IMR-90 (cell line): ENCODE data around the gene PLCL2. TPM values are rescaled to one million over a fixed set of nuclear protein-coding genes. Genes with fewer than 3 reads are reported as not detected.

ENCODE experiments used
- ATAC-seq: fragments of 200-7000 bp; cut with Tn5 transposase; 2 replicates; pipeline ENCODE4 v1.9.1; 2020; ENCODE audit warnings: low read depth, mild to moderate bottlenecking, moderate library complexity
- BruUV-seq: library from RNA; stranded (reverse); fragments of 400-500 nt; replicated peaks from 2 replicates; lab custom pipeline; 2021; lab: Mats Ljungman, UMichigan
- CTCF ChIA-PET: fragments of 300-600 bp; formaldehyde crosslinking; extraction: SDS; loops from one replicate; lab custom pipeline; 2021; ENCODE audit warnings: antibody characterized with exemption; lab: Yijun Ruan, JAX
- POLR2A ChIA-PET: fragments of 300-600 bp; sonication (Branson Sonifier 250); formaldehyde crosslinking; loops from one replicate; lab custom pipeline; 2022; ENCODE audit warnings: antibody characterized with exemption; ENCODE audit not compliant: unreplicated experiment; lab: Charles Lee
- DNase-seq: peaks from one replicate; pipeline ENCODE4 v3.0.0; 2013
- H2AFZ ChIP-seq: replicated peaks from 2 replicates; pipeline ENCODE3; 2013; ENCODE audit warnings: low read length, mild to moderate bottlenecking; ENCODE audit not compliant: poor library complexity
- H2AK5ac ChIP-seq: 2 replicates; pipeline ENCODE4 v1.6.1; 2013; ENCODE audit warnings: low read depth, low read length, inconsistent platforms
- H2AK9ac ChIP-seq: replicated peaks from 2 replicates; pipeline ENCODE3; 2013; ENCODE audit warnings: mild to moderate bottlenecking, low read depth, low read length, moderate library complexity; ENCODE audit not compliant: poor library complexity
- H2BK120ac ChIP-seq: 2 replicates; pipeline ENCODE4 v1.6.1; 2013; ENCODE audit warnings: low read depth, low read length, inconsistent platforms
- H2BK15ac ChIP-seq: 3 replicates; pipeline ENCODE4 v1.6.1; 2013; ENCODE audit warnings: low read depth, low read length, inconsistent platforms
- H2BK20ac ChIP-seq: 2 replicates; pipeline ENCODE4 v1.6.1; 2013; ENCODE audit warnings: low read depth, mild to moderate bottlenecking, inconsistent platforms, low read length, moderate library complexity
- H2BK5ac ChIP-seq: 2 replicates; pipeline ENCODE4 v1.6.1; 2013; ENCODE audit warnings: mild to moderate bottlenecking, low read depth, low read length, inconsistent platforms; ENCODE audit not compliant: poor library complexity, severe bottlenecking
- H3K14ac ChIP-seq: replicated peaks from 2 replicates; pipeline ENCODE4 v1.6.1; 2013; ENCODE audit warnings: low read depth, low read length, inconsistent platforms
- H3K18ac ChIP-seq: 2 replicates; pipeline ENCODE4 v1.6.1; 2013; ENCODE audit warnings: low read depth, low read length, control low read depth
- H3K23ac ChIP-seq: 2 replicates; pipeline ENCODE4 v1.6.1; 2013; ENCODE audit warnings: low read depth, low read length, inconsistent platforms
- H3K27ac ChIP-seq: 2 replicates; pipeline ENCODE4 v1.5.1; 2013; ENCODE audit warnings: mild to moderate bottlenecking, control low read depth, low read length; ENCODE audit not compliant: insufficient read depth
- H3K27me3 ChIP-seq: 2 replicates; pipeline ENCODE4 v1.6.1; 2013; ENCODE audit warnings: low read length; ENCODE audit not compliant: control insufficient read depth, insufficient read depth
- H3K36me3 ChIP-seq: 2 replicates; pipeline ENCODE4 v1.6.1; 2013; ENCODE audit warnings: low read length, mixed read lengths; ENCODE audit not compliant: control insufficient read depth, insufficient read depth
- H3K4ac ChIP-seq: 2 replicates; pipeline ENCODE4 v1.6.1; 2013; ENCODE audit warnings: low read depth, low read length, inconsistent platforms
- H3K4me1 ChIP-seq: 2 replicates; pipeline ENCODE4 v1.6.1; 2013; ENCODE audit warnings: low read length, mixed read lengths; ENCODE audit not compliant: control insufficient read depth, insufficient read depth
- H3K4me2 ChIP-seq: 2 replicates; pipeline ENCODE4 v1.6.1; 2013; ENCODE audit warnings: low read depth, mild to moderate bottlenecking, control low read depth, low read length, moderate library complexity
- H3K4me3 ChIP-seq: 2 replicates; pipeline ENCODE4 v1.5.1; 2013; ENCODE audit warnings: low read depth, mild to moderate bottlenecking, control low read depth, low read length, moderate library complexity; ENCODE audit not compliant: insufficient read depth
- H3K56ac ChIP-seq: 2 replicates; pipeline ENCODE4 v1.6.1; 2013; ENCODE audit warnings: low read length, inconsistent platforms; ENCODE audit not compliant: insufficient read depth; ENCODE audit errors: extremely low read depth
- H3K79me1 ChIP-seq, 2 experiments: 2 replicates each; pipeline ENCODE4 v1.6.1; 2013; ENCODE audit warnings: low read length in 2 of 2, inconsistent platforms in 1 of 2, low read depth in 1 of 2
- H3K9ac ChIP-seq: 2 replicates; pipeline ENCODE4 v1.6.1; 2013; ENCODE audit warnings: low read depth, low read length, control low read depth
- H3K9me1 ChIP-seq: 2 replicates; pipeline ENCODE4 v1.6.1; 2013; ENCODE audit warnings: low read length, inconsistent platforms; ENCODE audit not compliant: insufficient read depth
- H3K9me3 ChIP-seq: 2 replicates; pipeline ENCODE4 v1.6.1; 2013; ENCODE audit warnings: low read length; ENCODE audit not compliant: control insufficient read depth, insufficient read depth
- H4K20me1 ChIP-seq: 2 replicates; pipeline ENCODE4 v1.6.1; 2013; ENCODE audit warnings: low read length, inconsistent platforms; ENCODE audit not compliant: insufficient read depth
- H4K5ac ChIP-seq: 2 replicates; pipeline ENCODE4 v1.6.1; 2013; ENCODE audit warnings: mild to moderate bottlenecking, low read depth, low read length, control low read depth
- H4K8ac ChIP-seq, 2 experiments: 2 replicates each; pipeline ENCODE4 v1.6.1; 2013; ENCODE audit warnings: low read depth in 2 of 2, low read length in 2 of 2, control low read depth in 1 of 2, inconsistent platforms in 1 of 2
- H4K91ac ChIP-seq: 2 replicates; pipeline ENCODE4 v1.6.1; 2013; ENCODE audit warnings: low read depth, low read length, inconsistent platforms; ENCODE audit not compliant: insufficient read depth
- BHLHE40 ChIP-seq: fragments of 150-350 bp; IDR thresholded peaks from 2 replicates; pipeline ENCODE4 v1.6.1; 2016; ENCODE audit warnings: mild to moderate bottlenecking, low read depth, low read length
- MXI1 ChIP-seq: IDR thresholded peaks from 2 replicates; pipeline ENCODE4 v1.6.1; 2012; ENCODE audit warnings: low read depth, mild to moderate bottlenecking, low read length, moderate library complexity, borderline replicate concordance
- NFE2L2 ChIP-seq: fragments of 150-350 bp; IDR thresholded peaks from 2 replicates; pipeline ENCODE4 v1.6.1; 2016; ENCODE audit warnings: low read depth, mild to moderate bottlenecking, low read length
- RCOR1 ChIP-seq: IDR thresholded peaks from 2 replicates; pipeline ENCODE4 v1.6.1; 2012; ENCODE audit warnings: mild to moderate bottlenecking, low read length, improper control_type of control experiment; ENCODE audit not compliant: insufficient replicate concordance
- WGBS, 2 experiments: methylation state at CpG; one replicate each; pipeline versions ENCODE4 v1.1.5 to v1.1.7; 2013; ENCODE audit warnings: missing lambda C conversion rate in 2 of 2; ENCODE audit not compliant: insufficient read length in 1 of 2; ENCODE audit errors: extremely low coverage in 2 of 2; 5-methylcytosine and 5-hydroxymethylcytosine counted together
- dilution Hi-C: fragments of 300-500 bp; cut with HindIII; formaldehyde crosslinking; loops from one replicate; pipeline ENCODE4 v1.14.3; 2018; ENCODE audit warnings: low sequenced_read_pairs; ENCODE audit not compliant: unreplicated experiment
- in situ Hi-C: fragments of 300-500 bp; cut with MboI; formaldehyde crosslinking; loops from 3 replicates; pipeline ENCODE4 v1.14.3; 2019; ENCODE audit warnings: low sequenced_read_pairs, inconsistent platforms, mixed read lengths
- intact Hi-C: fragments of 100-400 bp; cut with micrococcal nuclease; formaldehyde crosslinking; loops from 2 replicates; pipeline ENCODE4 v1.10.0; 2022
- polyA plus RNA-seq, 3 experiments: library from polyadenylated mRNA; depleted of rRNA; stranded (reverse); fragments of >200 nt; gene quantifications; 2 replicates each; pipeline ENCODE4 v1.2.3, GENCODE V29; 2012; ENCODE audit warnings: low replicate concordance in 1 of 3
- total RNA-seq: library from RNA; depleted of rRNA; stranded (reverse); fragments of >200 nt; gene quantifications from 2 replicates; pipeline ENCODE4 v1.2.3, GENCODE V29; 2012
- TF ChIP-seq, protein P1 (sequence below): conservative IDR thresholded peaks from 2 replicates; pipeline ENCODE4 v1.5.1; 2012; ENCODE audit warnings: mild to moderate bottlenecking, low read depth, low read length, improper control_type of control experiment
- TF ChIP-seq, protein P2 (sequence below): fragments of 150-350 bp; IDR thresholded peaks from 2 replicates; pipeline ENCODE4 v1.6.1; 2016; ENCODE audit warnings: low read depth, mild to moderate bottlenecking, low read length, moderate library complexity, borderline replicate concordance

The PLCL2 gene
- total and polyA plus RNA-seq, 2 of the 4 experiments (the other 2 are of a cell fraction) = 0.92 to 3.8 TPM

DNA sequence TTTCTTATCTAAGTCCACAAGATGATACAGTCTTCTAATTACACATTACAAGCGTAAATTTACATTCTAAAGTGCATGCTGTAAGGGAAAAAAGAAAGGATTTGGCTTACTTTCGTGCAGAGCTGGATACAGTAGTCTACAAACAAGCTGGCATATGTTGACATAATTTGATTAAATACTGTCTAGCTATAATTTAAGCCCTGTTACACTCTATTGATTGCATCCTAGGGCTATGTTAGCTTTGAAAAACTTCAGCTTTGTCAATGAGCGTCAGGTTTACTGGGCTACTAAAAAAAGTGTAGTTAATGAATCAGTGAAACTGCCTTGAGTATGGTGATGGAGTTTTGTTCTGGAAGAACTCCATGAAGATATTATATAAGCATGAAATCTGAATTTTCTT, 24.5 kb upstream of the PLCL2 start:
- ChIA-PET CTCF (no interaction called here), POLR2A (no interaction called here)
- Histone ChIP-seq H3K79me1 (no peaks in the 10 kb centered on the region), H3K4me1 (no peaks in the 10 kb centered on the region), H3K4ac (no peak overlapping the region), H3K23ac (no peak overlapping the region), H2AK9ac (no peak overlapping the region), H3K56ac (no peak overlapping the region), H3K27ac (no peak overlapping the region), H2AK5ac (no peak overlapping the region), H3K27me3 (no peaks in the 10 kb centered on the region), H3K9me3 (no peaks in the 10 kb centered on the region), H3K4me2 (no peak overlapping the region), H2BK15ac (no peak overlapping the region), H4K91ac (no peak overlapping the region), H3K36me3 (no peaks in the 10 kb centered on the region), H3K18ac (no peak overlapping the region), H4K20me1 (no peaks in the 10 kb centered on the region), H4K5ac (no peak overlapping the region), H3K4me3 (no peak overlapping the region), H3K14ac (no peak overlapping the region), H3K9me1 (no peaks in the 10 kb centered on the region), H2BK20ac (no peak overlapping the region), H2BK5ac (no peak overlapping the region), H4K8ac (no peak overlapping the region), H2AFZ (no peak overlapping the region), H3K9ac (no peak overlapping the region), H2BK120ac (no peak overlapping the region)
- ATAC-seq (no peak), DNase-seq (no peak)
- TF ChIP-seq NFE2L2 (no peak), BHLHE40 (no peak), MXI1 (no peak), RCOR1 (no peak)
- TF ChIP-seq, protein P1, sequence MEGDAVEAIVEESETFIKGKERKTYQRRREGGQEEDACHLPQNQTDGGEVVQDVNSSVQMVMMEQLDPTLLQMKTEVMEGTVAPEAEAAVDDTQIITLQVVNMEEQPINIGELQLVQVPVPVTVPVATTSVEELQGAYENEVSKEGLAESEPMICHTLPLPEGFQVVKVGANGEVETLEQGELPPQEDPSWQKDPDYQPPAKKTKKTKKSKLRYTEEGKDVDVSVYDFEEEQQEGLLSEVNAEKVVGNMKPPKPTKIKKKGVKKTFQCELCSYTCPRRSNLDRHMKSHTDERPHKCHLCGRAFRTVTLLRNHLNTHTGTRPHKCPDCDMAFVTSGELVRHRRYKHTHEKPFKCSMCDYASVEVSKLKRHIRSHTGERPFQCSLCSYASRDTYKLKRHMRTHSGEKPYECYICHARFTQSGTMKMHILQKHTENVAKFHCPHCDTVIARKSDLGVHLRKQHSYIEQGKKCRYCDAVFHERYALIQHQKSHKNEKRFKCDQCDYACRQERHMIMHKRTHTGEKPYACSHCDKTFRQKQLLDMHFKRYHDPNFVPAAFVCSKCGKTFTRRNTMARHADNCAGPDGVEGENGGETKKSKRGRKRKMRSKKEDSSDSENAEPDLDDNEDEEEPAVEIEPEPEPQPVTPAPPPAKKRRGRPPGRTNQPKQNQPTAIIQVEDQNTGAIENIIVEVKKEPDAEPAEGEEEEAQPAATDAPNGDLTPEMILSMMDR = no peak
- TF ChIP-seq, protein P2, sequence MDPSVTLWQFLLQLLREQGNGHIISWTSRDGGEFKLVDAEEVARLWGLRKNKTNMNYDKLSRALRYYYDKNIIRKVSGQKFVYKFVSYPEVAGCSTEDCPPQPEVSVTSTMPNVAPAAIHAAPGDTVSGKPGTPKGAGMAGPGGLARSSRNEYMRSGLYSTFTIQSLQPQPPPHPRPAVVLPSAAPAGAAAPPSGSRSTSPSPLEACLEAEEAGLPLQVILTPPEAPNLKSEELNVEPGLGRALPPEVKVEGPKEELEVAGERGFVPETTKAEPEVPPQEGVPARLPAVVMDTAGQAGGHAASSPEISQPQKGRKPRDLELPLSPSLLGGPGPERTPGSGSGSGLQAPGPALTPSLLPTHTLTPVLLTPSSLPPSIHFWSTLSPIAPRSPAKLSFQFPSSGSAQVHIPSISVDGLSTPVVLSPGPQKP = no peak
- WGBS, 2 experiments = no CpG with 5 or more reads among the region's 3 CpGs
- intact Hi-C loops = no loop called here
- dilution Hi-C loops = no loop called here
- BruUV-seq = no TSS peak
- in situ Hi-C loops = no loop called here
